GM11168 (cell line): ENCODE measurements around the gene CHST10.
"Not testable (repeated sequence)": the region's sequence is repeated elsewhere in the genome, so short reads cannot be mapped to it uniquely, and the experiment has no call there.

Source experiments
- in situ Hi-C: fragments of 300-500 bp; cut with MboI; formaldehyde crosslinking; loops from one replicate; pipeline ENCODE4 v1.12.0; 2022; ENCODE audit warnings: low sequenced_read_pairs; ENCODE audit not compliant: unreplicated experiment

Gene CHST10

DNA sequence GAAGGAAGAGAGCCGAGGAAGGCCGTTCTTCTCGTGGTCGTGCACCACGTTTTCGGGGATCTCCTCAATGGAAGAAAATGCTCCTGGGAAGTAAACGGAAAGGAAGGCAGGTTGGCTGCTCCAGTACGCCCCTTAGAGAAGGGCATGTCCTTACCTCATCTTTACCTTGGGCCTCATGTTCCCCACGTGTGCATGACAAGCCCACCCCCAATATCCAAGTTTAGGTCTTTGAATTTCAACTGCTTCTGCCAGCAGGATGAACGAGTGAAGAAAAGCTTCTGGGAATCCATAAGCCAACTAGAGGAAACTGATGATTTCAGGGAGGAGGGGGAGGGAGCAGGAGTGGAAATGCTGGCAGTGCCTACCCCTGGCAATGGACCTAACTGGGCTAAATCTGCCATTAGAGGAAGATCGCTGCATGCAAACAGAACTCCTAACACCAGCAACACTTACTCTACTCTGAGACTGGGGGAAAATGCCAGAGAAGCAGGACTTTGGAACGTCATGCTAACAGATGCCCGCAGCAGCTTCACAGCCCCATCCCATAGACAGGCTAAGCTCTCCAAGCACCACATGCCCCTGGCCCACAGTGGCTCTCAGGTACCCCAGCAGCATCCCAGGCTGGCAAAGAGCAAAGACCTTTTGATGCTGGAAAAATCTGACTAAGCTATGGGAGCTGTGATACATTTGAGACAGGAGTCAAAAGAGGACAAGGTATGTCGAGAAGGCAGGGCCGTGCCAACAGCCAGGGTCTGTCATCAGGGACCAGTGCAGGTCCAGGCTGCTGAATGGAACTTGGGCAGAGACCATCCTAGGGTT lies 21.7 kb downstream of the CHST10 start:
- in situ Hi-C loops = no loop called here

DNA sequence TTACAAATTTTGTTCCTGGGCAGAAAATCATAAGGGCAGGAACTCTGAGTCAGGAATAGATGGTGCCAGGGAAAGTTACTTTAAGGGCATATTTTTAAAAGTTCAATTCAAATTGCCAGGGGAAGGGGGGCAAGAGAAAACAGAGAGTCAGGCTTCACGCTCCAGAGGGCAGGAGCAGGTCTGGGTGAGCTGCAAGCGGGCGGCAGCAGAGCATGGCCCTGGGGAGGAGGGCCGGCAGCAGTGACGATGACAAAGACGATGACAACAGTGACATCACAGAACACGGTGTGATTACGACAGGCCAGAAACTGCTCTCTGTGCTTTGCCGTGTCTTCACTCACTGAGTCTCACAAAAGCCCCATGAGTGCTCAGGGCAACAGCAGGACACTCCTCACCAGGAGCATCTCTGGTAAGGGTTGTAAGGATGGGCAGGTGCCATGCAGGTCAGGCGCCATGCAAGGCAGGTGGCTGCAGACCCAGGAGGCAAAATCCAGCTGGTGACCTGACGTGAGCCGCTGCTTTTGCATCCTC lies 23.3 kb downstream of the CHST10 start:
- in situ Hi-C loops = no loop called here

DNA sequence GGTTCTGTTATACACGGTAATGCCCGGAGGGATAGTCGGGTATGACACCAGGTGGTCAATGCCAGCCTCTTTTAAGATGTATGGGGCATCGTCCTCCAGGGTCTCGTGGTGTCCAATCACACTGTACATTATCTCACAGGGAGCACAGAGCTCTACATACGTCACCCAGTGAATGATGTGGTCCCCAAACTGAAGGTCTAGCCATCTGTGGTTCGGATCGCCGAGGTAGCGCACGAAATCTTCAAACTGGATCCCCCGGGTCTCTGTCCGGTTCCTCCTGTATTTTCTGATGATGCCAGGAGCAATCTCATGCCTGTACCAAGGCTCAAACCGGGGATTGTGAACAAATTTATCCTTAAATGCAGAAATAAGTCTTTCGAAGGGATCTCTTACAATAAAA lies 24.1 kb downstream of the CHST10 start:
- in situ Hi-C loops = no loop called here

DNA sequence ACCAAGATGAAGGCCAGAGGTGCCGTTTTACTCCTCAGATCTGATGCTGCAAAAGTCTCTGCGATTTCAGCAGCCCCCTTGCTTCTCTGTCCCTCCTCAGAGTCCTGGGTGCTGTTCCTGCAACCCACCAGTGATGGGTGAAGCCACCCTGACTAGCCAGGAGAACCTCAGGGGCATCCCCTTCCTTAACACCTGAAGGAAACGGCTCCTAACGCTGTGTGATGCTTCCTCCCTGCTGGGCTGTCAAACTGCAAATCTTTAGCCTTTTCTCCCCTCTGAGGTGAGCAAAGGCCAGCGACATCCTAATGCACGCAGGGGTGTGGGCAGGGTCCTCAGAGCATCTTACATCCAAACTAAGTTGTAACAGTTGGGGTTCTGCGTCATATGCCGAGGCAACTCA lies 24.8 kb downstream of the CHST10 start:
- in situ Hi-C loops = no loop called here

DNA sequence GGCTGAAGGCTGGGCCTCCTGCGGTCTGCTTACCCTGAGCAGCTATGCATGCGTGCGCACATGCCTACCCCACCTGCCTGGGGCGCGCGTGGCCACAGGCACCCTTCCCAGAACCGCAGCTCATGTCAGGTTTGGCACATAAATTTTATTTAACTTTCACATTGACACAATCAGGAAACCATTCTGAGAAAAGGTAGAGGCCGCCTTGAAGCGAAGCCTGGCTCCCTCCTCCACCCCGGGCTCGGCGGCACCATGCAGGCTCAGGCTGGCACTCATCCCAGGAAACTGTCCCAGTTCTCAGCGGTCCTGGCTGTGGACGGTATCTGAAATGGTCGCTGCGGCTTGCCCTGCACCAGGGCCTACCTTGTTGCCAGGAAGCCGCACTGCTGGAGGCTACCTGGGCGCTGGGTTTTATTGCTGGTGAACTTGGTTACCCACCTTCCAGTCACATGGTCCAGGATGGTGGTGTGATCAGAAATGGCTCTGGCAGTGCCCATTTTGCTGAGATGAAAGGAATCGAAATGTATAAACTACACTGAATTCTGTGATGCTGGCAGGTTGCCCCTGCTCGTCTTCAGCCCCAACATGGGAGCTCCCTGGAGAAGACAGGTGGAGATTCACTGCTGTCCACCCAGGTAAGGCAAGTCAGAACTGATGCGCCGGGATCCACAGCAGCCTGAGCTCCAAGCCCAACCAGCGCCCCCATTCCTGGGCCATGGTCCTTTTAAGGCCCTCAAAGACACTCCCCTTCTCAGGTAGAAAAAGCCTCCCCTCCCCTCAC lies 25.5 kb downstream of the CHST10 start:
- in situ Hi-C loops = no loop called here

DNA sequence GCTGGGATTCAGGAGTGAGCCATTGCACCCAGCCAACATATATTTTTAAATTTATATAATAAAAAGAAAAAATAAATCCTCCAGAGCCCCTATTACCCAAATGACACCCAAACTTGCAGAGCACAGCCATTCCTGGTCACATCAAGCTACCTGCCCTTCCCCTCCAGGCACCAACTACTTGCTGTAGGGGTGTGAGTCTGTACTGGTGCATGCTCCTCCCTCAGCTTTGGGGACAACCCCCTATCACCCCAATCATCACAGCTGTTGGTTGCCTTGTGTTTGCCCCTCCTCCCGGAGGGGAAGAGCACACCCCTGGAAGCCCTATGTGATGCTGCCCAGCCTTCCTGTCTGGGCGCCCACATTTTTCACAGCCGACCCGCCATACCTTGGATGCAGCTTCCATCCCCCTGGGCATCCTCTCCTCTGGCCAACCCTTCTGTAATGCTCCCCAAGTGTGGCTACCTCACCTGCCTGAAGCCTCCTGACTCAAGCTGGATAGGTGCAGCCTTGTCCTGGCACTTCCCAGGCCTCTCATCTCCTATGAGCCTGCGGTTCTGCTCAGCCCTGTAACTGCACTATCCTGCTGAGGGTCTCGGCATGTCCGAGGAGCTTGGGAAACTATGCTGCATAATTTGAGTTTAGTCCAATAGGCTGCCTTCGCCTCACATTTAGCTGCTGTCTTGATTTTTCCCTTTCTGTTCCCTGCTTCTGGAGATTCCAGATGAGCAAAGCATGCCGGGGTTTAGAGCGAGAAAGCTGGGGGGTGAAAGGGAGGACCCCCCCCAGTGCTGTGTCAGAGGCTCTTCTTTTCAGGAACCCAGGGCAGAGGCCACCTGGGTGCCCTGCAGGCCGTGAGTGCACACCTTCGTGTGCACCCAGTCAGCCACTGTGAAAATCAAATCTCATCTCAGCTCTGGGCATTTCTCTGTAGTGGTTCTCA lies 27.2 kb downstream of the CHST10 start:
- in situ Hi-C loops = no loop called here

DNA sequence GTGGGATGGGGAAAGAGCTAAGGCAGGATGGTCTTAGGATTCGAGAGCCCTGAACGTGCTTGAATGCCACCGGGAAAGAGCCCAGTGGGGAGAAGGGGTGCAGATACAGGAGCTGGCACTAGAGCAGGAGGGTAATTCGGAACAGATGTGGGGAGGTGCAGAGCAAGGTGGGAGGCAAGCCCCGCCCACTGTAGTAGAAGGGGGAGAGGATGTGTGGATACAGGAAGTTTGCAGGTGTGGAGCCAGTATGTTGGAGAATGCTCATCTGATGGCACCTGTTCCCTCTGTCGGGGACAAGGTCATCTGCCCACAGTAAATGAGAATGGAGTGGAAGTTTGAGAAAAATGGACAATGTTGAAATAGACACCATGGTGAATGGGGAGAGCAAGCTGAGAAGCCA lies 28.8 kb downstream of the CHST10 start:
- in situ Hi-C loops = no loop called here

DNA sequence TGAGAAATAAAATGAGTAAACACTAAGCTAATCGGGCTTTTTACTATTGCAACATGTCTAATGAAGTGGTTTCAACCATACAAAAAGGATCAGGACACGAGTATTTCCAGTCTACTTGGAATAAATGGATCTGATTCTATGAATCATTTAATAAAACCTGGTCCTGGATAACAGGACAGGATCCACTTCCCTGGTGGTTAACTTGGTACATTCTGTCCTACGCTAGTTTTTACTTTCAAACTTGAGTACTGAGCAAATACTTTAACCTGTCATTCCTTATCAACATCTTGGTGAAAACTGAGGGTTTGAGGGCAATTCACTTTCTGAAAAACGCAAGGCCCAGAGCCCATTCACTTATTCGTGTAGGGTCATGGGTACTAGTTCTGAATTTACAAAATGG lies 33.5 kb downstream of the CHST10 start:
- in situ Hi-C loops = loop anchor here (5.0 kb wide), 1 partner anchor 122 kb away; no protein-coding TSS in a partner anchor

DNA sequence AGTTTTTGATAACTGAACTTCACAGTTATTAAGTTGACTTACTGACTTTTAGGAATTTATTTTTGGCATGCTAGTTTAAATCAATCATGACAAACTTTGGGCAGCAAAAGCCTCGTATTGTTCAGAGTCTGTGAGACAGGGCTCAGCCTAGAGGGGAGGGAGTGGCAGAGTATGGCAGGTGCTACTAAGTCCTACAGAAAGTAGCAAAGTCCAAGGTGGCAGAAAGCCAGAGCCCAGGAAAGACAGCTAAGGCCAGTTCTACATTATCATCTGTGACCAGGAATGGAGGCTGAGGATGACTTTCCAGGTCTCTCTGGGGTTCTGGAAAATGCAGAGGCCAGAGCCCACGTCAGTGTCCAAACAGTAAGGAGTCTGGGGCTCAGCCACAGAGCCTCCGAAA lies 34.2 kb downstream of the CHST10 start:
- in situ Hi-C loops = loop anchor here (5.0 kb wide), 1 partner anchor 121 kb away; no protein-coding TSS in a partner anchor

DNA sequence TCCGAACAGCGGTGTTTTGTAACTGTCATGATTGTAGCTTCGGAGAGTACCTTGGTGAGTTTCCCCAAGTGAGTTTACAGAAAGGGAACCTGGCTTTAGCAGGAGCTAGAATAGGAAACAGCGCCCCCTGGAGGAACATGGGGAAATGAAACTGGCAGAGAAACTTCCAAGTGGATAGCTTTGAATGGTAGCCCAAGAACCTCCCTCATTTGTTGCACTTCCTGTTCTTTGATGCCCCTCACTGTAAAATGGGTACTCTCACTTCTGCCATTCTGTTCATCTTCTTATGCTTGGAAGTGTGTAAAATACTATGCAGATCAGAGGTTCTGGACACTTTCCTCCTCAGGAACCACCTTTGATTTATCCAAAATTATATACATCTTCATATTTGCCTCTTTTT lies 36.2 kb downstream of the CHST10 start:
- in situ Hi-C loops = loop anchor here (5.0 kb wide), 1 partner anchor 119 kb away; no protein-coding TSS in a partner anchor

DNA sequence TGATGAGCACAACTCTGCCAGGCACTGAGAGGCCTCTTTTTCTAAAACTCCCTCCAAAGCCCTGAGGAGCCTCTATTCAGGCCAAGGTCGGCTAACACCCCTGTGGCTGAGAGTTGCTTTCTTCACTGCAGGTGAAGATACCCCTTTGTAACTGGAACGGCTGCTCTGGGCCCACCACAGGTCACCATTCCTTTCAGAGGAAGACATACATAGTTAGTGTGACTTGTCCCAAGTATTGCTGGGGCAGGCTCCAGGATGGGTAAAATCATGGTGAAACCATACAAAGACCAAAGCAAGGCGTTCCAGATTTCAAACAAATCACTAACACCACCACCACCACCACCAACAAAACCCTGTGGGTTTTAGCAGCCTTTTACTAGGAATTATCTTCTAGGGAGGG lies 36.8 kb downstream of the CHST10 start:
- in situ Hi-C loops = loop anchor here (5.0 kb wide), 1 partner anchor 118 kb away; no protein-coding TSS in a partner anchor

DNA sequence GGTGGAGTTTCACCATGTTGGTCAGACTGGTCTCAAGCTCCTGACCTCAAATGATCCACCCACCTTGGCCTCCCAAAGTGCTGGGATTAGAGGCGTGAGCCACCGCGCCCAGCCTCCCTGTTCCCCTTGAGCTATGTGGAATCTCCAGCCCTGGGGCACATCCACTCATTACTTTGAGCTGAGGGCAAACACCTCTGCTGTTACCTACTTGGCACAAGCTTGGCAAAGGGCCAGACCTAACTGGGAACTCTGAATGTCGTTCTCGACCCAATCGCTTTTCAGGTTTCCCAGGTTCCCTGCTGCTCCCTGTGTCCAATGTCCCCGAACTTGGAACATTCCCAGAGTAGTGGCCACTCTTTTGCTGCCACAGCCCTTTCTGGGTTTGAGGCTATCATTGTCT lies 40.6 kb downstream of the CHST10 start:
- in situ Hi-C loops = no loop called here

DNA sequence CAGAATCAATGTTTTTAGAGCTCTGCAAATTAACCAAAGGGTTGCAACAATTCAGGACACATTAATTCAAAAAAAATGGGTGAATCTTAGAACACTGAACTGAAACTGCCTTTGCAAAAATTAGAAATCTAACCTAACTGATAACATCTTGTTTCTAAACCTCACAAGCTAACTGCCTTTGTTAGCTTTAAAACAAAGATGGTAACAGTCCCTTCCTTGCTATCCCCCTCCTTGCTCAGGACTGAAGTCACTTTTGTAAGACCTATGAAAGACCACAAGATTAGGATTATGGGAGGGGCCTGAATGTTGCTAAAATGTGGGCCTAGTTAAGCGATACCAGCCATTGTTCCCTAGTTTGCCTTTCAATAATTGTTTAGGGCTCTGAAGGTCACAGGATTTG lies 50.3 kb downstream of the CHST10 start:
- in situ Hi-C loops = no loop called here

DNA sequence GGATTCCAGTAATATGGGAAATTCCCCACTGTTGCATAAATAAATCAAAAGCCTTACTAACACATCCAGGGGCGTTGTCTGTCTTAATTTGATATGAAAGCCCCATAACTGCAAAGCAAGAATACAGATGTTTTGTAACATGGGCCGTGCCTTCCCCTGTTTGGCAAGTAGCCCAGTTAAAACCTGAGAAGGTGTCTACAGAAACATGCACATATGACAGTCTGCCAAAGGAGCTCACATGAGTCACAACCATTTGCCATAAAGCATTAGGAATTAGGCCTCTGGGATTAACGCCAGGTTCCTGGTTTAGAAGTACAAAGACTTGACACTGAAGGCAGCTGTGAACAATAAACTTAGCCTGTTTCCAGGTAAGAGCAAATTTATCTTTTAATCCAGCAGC lies 52.0 kb downstream of the CHST10 start:
- in situ Hi-C loops = no loop called here

DNA sequence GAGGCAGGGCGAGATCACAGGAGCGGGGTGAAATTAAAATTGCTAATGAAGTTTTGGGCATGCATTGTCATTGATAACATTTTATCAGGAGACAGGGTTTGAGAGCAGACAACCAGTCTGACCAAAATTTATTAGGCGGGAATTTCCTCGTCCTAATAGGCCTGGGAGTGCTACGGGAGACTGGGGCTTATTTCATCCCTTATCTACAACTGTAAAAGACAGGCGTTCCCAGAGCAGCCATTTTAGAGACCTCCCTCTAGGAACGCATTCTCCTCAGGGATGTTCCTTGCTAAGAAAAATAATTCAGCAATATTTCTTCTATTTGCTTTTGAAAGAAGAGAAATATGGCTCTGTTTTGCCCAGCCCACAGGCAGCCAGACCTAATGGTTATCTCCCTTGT lies 55.2 kb downstream of the CHST10 start:
- in situ Hi-C loops = not testable (repeated sequence)

DNA sequence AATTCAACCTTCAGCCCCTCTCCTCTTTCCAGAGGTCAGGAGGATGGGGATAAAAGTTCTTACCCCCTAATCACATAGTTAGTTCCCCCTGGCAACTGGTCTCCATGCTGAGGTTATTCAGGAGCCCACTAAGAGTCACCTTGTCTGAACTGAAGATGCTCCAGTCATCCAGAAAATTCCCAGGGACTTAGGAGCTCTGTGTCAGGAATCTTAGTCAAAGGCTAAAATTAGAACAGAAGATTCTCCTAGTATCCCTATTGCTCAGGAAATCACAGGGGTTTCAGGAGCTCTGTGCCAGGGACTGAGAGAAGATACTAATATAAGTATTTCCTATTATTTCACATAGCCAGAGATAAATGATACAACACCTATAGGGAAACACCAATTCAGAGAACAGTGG lies 57.9 kb downstream of the CHST10 start:
- in situ Hi-C loops = no loop called here

DNA sequence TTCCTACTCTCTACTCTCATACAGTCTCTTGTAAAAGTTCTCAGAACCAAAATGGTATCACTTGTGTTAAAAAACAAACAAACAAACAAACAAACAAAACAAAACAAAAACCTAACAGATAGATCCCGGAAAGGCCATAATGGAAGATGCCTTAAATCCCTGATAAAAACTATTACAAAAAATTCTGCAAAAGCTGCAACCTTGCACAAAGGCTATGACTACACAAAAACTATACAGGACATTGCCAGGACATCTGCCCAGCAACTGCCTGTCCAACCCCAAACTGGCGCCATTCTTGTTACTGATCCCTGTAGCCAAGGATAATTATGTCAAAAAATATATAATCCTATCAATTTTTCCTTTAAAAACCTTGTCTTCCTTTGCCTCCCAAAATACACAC lies 58.9 kb downstream of the CHST10 start:
- in situ Hi-C loops = no loop called here

DNA sequence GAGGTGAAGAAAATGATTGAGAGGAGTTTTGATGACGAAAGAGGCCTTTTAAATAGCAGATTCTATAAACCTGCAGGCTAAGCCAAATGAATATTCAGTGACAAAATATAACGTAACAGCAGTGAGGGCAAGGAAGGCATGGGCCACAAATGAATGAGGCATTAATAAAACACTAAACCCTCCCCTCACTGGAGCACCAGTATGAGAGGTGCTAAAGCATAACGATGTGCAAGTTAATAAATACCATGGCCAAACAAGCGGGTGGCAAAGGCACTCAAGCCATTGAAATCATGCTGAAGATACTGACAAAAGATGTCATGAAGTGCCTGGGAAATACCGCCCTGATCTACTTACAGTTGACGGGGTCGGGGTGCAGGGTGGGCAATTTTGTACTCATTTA lies 64.9 kb downstream of the CHST10 start:
- in situ Hi-C loops = no loop called here

DNA sequence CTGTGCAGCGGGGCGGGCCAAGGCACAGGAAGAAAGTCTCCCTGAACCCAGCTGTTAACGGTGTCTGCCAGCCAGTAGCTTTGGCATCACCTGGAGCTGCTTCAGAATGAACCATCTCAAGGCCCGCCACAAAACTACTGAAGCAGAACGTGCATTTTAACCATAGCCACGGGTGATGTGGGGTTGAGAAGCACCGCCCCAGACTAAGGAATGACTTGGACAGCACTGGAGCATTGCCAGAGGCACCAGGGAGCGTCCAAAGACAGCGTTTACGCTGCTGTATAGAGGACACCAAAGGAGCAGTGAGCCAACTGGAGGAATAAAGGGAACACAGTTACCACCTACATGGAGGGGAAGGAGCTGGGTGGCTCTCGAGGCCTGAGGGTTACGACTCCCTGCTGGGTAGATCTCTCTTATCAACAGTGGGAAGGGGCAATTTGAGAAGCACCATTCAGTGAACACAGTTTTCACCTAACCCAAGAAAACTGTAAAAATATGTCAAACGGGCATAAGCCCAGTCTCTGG lies 66.7 kb downstream of the CHST10 start:
- in situ Hi-C loops = no loop called here

DNA sequence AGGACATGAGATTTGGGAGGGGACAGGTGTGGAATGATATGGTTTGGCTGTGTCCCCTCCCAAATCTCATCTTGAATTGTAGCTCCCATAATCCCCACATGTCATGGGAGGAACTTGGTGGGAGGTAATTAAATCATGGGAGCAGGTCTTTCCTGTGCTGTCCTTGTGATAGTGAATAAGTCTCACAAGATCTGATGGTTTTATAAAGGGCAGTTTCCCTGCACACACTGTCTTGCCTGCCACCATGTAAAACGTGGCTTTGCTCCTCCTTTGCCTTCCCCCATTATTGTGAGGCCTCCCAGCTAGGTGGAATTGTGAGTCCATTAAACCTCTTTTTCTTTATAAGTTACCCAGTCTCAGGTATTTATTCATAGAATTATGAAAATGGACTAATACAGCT lies 72.3 kb downstream of the CHST10 start:
- in situ Hi-C loops = not testable (repeated sequence)
